Heart left ventricle (tissue), 13 donors: ENCODE results near the gene ORM1.

ENCODE experiments used
- CTCF ChIP-seq, 12 donors: fragments of 200-600 bp; sonication (generic) in 4 of 12; IDR thresholded peaks; one replicate each; pipeline versions ENCODE4 v1.5.0 to v1.8.0; 2018 to 2022; ENCODE audit warnings: antibody characterized with exemption in 12 of 12, mild to moderate bottlenecking in 5 of 12
- POLR2A ChIP-seq, 2 donors: fragments of 450-650 bp; IDR thresholded peaks; one replicate each; pipeline ENCODE4 v1.6.1; 2017; ENCODE audit warnings: antibody characterized with exemption in 2 of 2, mild to moderate bottlenecking in 2 of 2, moderate library complexity in 2 of 2
- donor health status: ischemic (EF 13 %, LVEDD 7.1; RV severe dilation, severe dysfunction).
- donor health status: DM: no; HTN: yes; CAD: no.
- donor health status: DM: no; HTN: no; CAD: no.
- donor health status: ischemic (EF 25% LVEDD 6.9; RV normal size, moderate dysfunction).
- donor health status: ischemic (EF 25% LVEDD 5.7; RV mildly dilated, moderate dysfunction).
- donor health status: ischemic (EF 35%, LVEDD 5.7; RV mildly dilated, moderate dysfunction).
- donor health status: nonischemic (EF 11% LVEDD 7.7; RV severe dilation, severe dysfunction).
- donor health status: DM: yes; HTN: yes; CAD: no.
- donor health status: PGD.
- donor health status: ischemic (EF 29% LVEDD 5.4; RV normal size, mild dysfunction).
- donor health status: nonischemic (EF 23%, LVEDD 6.1; RV moderate dilation, normal function).

GRCh38 chr9:114374936-114375335, 52.0 kb downstream of the ORM1 start:
- TF ChIP-seq POLR2A (IDR thresholded peaks at IDR 0.05) (no peak), CTCF (IDR thresholded peaks at IDR 0.05) (no peak)
